LNCAP (cell line): ENCODE measurements around the gene CARTPT.

Experiments used
- TF ChIP-seq, protein P1 (sequence below): fragments of 450-650 bp; IDR thresholded peaks from 2 replicates; pipeline ENCODE4 v1.5.1; 2017; ENCODE audit warnings: mild to moderate bottlenecking

The CARTPT gene

GRCh38 chr5:71737931-71738539 lies 19.0 kb downstream of the CARTPT start:
- TF ChIP-seq, protein P1, sequence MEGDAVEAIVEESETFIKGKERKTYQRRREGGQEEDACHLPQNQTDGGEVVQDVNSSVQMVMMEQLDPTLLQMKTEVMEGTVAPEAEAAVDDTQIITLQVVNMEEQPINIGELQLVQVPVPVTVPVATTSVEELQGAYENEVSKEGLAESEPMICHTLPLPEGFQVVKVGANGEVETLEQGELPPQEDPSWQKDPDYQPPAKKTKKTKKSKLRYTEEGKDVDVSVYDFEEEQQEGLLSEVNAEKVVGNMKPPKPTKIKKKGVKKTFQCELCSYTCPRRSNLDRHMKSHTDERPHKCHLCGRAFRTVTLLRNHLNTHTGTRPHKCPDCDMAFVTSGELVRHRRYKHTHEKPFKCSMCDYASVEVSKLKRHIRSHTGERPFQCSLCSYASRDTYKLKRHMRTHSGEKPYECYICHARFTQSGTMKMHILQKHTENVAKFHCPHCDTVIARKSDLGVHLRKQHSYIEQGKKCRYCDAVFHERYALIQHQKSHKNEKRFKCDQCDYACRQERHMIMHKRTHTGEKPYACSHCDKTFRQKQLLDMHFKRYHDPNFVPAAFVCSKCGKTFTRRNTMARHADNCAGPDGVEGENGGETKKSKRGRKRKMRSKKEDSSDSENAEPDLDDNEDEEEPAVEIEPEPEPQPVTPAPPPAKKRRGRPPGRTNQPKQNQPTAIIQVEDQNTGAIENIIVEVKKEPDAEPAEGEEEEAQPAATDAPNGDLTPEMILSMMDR, result no peak

DNA sequence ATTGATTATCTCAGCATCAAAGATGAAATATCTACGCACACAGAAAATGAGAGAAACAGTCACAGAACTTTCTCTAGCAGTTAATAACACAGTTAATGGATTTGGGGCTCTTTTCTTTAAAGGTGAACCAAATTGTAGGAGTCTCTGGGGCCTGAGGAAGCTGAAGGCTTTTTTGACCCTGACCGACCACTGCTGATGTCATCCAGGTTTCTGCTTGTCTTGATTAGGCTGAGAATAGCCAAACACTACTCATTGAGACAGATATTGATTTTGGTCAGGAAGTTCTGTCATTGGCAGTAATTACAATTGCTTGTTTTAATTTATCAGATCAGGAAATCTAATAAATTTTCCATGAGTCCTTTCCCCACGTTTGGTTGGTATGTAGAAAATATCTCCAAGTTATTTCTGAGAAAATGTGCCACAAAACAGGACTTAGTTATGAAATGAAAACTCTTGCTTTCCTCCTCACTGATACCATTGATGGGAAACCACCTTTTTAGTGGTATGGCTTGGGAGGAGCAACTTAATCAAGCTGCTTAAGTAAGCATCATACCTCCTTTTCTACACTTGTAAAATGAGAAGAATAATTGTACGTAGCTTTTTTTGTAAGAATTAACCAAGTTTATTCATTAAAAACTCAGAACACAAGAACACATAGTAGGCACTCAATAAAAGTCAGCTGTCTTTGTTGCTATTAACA lies 19.7 kb downstream of the CARTPT start:
- TF ChIP-seq, protein P1, result no peak

DNA sequence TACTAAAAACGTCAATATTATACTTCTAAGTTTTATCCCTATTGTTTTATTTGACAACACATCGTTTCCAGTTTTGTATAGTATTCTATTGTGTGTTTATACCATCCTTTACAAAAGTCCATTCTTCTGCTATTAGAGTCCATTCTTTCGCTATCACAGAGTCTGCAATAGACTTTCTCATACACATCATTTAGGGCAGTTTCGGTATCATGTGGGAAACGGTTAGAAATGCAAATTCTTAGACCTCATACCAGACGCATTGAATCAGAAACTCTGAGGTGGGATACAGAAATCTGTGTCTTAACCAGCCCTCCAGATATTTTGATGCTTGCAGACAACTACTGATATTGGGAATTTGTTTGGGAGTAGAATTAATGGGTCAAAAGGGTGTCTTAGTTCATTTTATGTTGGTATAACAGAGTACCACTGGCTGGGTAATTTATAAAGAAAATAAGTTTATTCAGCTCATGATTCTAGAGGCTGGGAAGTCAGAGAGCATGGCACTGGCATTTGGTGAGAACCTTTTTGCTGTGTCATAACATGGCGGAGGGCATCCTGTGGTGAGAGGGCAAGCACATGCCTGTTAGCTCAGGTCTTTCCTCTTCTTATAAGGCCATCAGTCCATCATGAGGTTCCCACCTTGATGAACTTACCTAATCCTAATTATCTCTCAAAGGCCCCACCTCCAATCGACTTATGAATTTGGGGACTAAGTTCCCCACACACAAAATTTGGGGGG lies 21.1 kb downstream of the CARTPT start:
- TF ChIP-seq, protein P1, result no peak

DNA sequence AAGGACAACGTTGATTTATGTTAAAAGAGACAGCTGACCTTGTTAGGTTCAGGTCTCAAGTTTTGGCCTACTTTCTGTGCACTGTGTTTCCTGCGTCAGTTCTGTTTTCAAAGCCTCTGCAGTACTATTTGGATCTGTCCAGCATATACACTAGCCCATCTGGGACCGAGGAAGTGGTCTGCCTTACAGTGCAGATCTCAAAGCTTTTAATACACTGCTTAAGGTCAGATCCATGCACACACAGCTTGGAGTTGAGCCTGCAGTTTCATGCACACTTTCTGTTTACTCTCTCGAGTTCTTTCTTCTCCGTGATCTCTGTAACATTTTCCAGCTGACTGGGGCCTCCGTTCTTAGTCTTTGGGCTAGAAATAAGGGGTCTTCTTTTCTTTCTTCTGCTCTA lies 24.1 kb downstream of the CARTPT start:
- TF ChIP-seq, protein P1, result no peak

GRCh38 chr5:71744009-71744790 lies 25.1 kb downstream of the CARTPT start:
- TF ChIP-seq, protein P1, result no peak

DNA sequence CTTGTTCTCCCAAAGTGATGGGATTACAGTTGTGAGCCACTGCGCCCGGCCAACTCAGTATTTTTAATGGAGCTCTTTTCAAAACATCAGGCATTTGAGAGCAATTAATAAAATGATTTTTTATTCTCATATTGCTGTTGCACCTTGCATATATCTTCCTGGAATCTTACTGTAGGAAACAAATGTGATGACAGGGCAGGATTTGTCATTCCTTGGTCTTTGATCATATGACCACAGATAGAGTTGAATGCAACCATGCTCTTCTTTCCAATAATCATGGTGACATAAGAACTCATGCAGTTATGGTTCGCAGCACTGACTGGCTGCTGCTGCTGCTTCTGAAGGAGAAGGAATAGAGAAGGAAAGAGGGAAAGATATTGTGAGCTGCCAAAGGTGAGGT lies 28.1 kb downstream of the CARTPT start:
- TF ChIP-seq, protein P1, result no peak

DNA sequence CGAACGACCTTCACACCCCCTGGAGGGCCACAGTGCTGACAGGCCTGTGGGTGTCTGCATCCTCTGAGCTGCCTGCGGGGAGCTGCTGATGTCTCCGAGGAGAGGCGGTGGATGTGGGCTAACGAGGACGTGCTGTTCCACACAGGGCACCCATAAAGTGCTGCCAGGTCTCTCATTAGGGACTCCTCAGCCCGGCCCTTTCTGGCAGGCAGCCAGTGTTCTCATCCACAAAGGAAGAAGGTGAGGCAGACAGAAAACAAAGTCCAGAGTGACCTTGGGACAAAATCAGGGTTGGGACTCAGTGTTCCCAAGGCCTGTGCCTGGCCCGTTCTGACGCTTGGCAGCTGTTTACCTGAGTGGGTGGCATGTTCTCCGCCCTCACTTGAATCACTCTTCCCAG lies 29.3 kb downstream of the CARTPT start:
- TF ChIP-seq, protein P1, result no peak
